Naive thymus-derived CD8-positive, alpha-beta T cell (primary cell): ENCODE measurements around the gene NELL1. TPM values are rescaled to one million over a fixed set of nuclear protein-coding genes. Genes with fewer than 3 reads are reported as not detected.

ENCODE experiments used
- ATAC-seq, 2 donors: fragments of 150-1000 bp; cut with Tn5 transposase in 1 of 2; sonication (Bioruptor Pico), chemical (Tn5 transposase) in 1 of 2; 1 replicate in 1 of 2; 2 replicates in 1 of 2; pipeline ENCODE4 v1.10.0; 2021; ENCODE audit warnings: mild to moderate bottlenecking in 2 of 2, moderate library complexity in 2 of 2
- POLR2A ChIA-PET: fragments of 350-600 bp; sonication (Branson Sonifier 250); formaldehyde crosslinking; loops from one replicate; lab custom pipeline; 2021; ENCODE audit warnings: antibody characterized with exemption; lab: Charles Lee
- DNase-seq, 10 donors: peaks; one replicate each; pipeline versions ENCODE4 v3.0.0 to v3.0.0-alpha.2; 2020 to 2022
- H3K27ac Mint-ChIP-seq, 10 donors: one replicate each; pipeline ENCODE4 v1.8.0; 2020 to 2022; ENCODE audit warnings: mild to moderate bottlenecking in 10 of 10, mixed read lengths in 10 of 10, moderate library complexity in 4 of 10, inconsistent platforms in 1 of 10
- H3K27me3 Mint-ChIP-seq, 5 donors: one replicate each; pipeline ENCODE4 v1.8.0; 2021 to 2022; ENCODE audit warnings: mixed read lengths in 5 of 5
- H3K36me3 Mint-ChIP-seq, 3 donors: one replicate each; pipeline ENCODE4 v1.8.0; 2020 to 2022; ENCODE audit warnings: mixed read lengths in 3 of 3, mild to moderate bottlenecking in 2 of 3, inconsistent platforms in 1 of 3
- H3K4me1 Mint-ChIP-seq, 4 donors: one replicate each; pipeline ENCODE4 v1.8.0; 2021 to 2022; ENCODE audit warnings: mixed read lengths in 4 of 4
- H3K4me3 Mint-ChIP-seq, 10 donors: one replicate each; pipeline ENCODE4 v1.8.0; 2020 to 2022; ENCODE audit warnings: mild to moderate bottlenecking in 10 of 10, mixed read lengths in 10 of 10, moderate library complexity in 6 of 10, inconsistent platforms in 1 of 10
- H3K9me3 Mint-ChIP-seq, 9 donors: one replicate each; pipeline ENCODE4 v1.8.0; 2020 to 2022; ENCODE audit warnings: mixed read lengths in 9 of 9, mild to moderate bottlenecking in 3 of 9, inconsistent platforms in 1 of 9, moderate library complexity in 1 of 9
- polyA plus RNA-seq, 3 donors: library from polyadenylated mRNA; unstranded; fragments of 300-500 nt; fragmentation: Illumina TruSeq; gene quantifications; one replicate each; pipeline ENCODE4 v1.2.3, GENCODE V29; 2021
- total RNA-seq, 8 experiments: library from RNA in 2 of 8; stranded (reverse) in 2 of 8; gene quantifications; one replicate each; pipeline ENCODE4 v1.2.3 and lab custom pipeline; 2021 to 2026

NELL1 gene
- total and polyA plus RNA-seq, 5 experiments from 2014 or later = not detected

GRCh38 chr11:21494946-21495345, 825.6 kb downstream of the NELL1 start:
- Mint-ChIP-seq H3K27ac (no peak overlapping the region), H3K36me3 (no peaks in the 10 kb centered on the region), H3K27me3 (no peaks in the 10 kb centered on the region), H3K4me1 (no peaks in the 10 kb centered on the region), H3K9me3 (peaks cover 0 to 20% (median 5%) of the 10 kb centered on the region in 9 donors), H3K4me3 (no peak overlapping the region)
- ATAC-seq (no peak), DNase-seq (no peak)
- POLR2A ChIA-PET = no interaction called here

- peaks cover 0 to 13% (median 1%) of the 10 kb centered on the region in 9 donors for H3K9me3 Mint-ChIP-seq
- no peak overlapping the region for H3K4me3 Mint-ChIP-seq
- POLR2A ChIA-PET = no interaction called here
These were observed 826.5 kb downstream of the NELL1 start for GRCh38 chr11:21495879-21496278.

DNA sequence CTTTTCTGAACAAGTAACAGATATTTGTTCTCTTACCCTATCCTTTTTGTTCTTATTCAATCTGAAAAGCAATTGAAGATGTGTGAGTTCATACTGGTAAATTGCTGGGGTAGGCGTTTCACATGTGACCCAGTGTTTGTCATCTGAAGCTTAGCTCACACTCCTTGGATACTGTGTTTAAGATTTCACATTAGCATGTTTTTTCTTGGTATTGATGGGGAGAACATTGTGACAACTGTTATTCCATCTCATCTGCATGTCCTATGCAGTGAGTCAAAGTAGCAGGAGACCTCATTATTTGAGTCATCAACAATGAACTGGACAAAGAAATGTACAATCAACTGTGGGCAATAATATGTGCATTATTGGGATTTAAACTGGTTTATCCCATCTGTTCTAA, 831.9 kb downstream of the NELL1 start:
- POLR2A ChIA-PET = no interaction called here
- peaks cover 0 to 9% (median 0%) of the 10 kb centered on the region in 9 donors for H3K9me3 Mint-ChIP-seq
- DNase-seq = no peak
- no peak overlapping the region for H3K4me3 Mint-ChIP-seq
- no peaks in the 10 kb centered on the region for H3K36me3 Mint-ChIP-seq
- no peak for ATAC-seq
- no peaks in the 10 kb centered on the region for H3K27me3 Mint-ChIP-seq
- no peaks in the 10 kb centered on the region for H3K4me1 Mint-ChIP-seq
- no peak overlapping the region for H3K27ac Mint-ChIP-seq

More at GRCh38 chr11:21495879-21496278, 826.5 kb downstream of the NELL1 start:
- Mint-ChIP-seq H3K36me3 (no peaks in the 10 kb centered on the region), H3K4me1 (no peaks in the 10 kb centered on the region), H3K27me3 (no peaks in the 10 kb centered on the region), H3K27ac (no peak overlapping the region)
- no peak for DNase-seq
- ATAC-seq = no peak

DNA sequence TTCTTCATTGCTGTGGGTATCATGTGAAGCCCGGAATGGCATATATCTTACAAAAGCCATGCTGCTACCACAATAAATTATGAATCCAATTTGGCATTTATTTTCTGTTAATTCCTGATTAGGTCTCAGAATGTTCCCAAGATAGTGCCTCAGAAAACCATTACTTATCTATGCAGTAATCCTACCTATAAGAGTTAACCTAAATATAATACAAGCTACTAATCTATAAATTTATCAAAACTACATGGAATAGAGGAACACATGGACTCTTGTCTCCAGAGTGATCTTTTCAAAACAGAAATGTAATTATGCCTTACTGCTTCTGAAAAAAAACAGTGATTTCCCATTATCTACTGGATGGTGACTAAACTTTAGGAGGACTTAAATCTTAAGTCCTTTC, 835.7 kb downstream of the NELL1 start:
- no peak overlapping the region for H3K4me3 Mint-ChIP-seq
- ATAC-seq = no peak
- H3K27me3 Mint-ChIP-seq = no peaks in the 10 kb centered on the region
- H3K4me1 Mint-ChIP-seq = no peaks in the 10 kb centered on the region
- no peaks in the 10 kb centered on the region for H3K36me3 Mint-ChIP-seq
- DNase-seq = no peak
- H3K9me3 Mint-ChIP-seq = peaks cover 0 to 9% (median 0%) of the 10 kb centered on the region in 9 donors
- POLR2A ChIA-PET = no interaction called here
- H3K27ac Mint-ChIP-seq = no peak overlapping the region

DNA sequence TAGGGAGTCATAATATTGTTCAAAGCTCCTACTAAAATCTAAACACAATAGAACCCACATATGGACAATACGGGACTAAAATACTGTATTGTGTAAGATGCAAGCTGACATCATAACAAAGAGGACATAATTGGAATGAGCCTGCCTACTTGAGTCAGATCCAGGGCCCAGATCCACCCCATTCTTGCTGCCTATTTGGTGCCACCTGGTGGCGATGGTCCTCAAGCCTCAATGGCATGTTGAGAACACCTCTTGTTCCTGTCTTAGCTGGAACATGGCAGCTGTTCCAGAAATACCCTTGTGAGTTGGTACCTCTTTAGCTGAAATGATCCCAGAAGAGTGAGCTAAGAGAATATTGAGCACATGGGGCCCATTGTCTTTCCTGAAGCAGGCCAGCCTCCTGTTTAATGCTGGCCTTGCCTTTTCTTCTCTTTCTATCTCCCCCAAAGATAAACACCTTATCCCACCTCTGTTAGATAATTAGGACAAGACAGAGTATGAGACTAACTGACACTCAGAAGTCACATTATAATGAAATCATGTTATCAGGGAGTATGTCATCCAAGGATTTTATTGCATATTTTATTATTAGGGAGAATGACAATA, 842.6 kb downstream of the NELL1 start:
- Mint-ChIP-seq H3K36me3 (no peaks in the 10 kb centered on the region), H3K9me3 (peaks cover 0 to 7% (median 0%) of the 10 kb centered on the region in 9 donors), H3K27me3 (no peaks in the 10 kb centered on the region), H3K4me3 (no peak overlapping the region), H3K27ac (no peak overlapping the region), H3K4me1 (no peaks in the 10 kb centered on the region)
- DNase-seq (peak in 1 of 10 donors; percentile 0), ATAC-seq (no peak)
- POLR2A ChIA-PET = no interaction called here

- no peak overlapping the region for H3K27ac Mint-ChIP-seq
- no peaks in the 10 kb centered on the region for H3K27me3 Mint-ChIP-seq
- no peak overlapping the region for H3K4me3 Mint-ChIP-seq
- POLR2A ChIA-PET = no interaction called here
- H3K36me3 Mint-ChIP-seq = no peaks in the 10 kb centered on the region
- no peak for ATAC-seq
- H3K9me3 Mint-ChIP-seq = peaks cover 0 to 13% (median 0%) of the 10 kb centered on the region in 9 donors
- no peak for DNase-seq
- H3K4me1 Mint-ChIP-seq = no peaks in the 10 kb centered on the region
These were observed 844.9 kb downstream of the NELL1 start for GRCh38 chr11:21514316-21514715.

DNA sequence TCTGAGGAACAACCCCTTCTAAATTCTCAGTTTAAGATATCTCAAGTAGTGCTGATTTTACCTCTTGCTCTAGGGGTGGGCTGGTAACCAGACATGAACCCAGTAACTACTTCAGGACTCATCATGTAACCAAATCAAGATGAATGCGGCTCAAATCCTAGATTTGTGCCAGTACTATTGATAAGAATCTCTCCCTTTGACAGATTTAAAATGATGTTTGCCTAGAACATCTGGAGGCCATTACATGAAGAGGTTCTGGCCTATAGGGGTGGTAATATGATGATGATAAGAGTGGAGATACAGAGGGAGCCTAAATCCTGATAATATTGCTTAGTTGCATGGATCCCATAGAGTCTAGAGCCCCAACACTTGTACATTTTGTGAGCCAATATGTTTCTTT, 850.9 kb downstream of the NELL1 start:
- peaks cover 0 to 11% (median 6%) of the 10 kb centered on the region in 9 donors for H3K9me3 Mint-ChIP-seq
- no peak overlapping the region for H3K4me3 Mint-ChIP-seq
- H3K27ac Mint-ChIP-seq = no peak overlapping the region

GRCh38 chr11:21529187-21529586, 859.8 kb downstream of the NELL1 start:
- POLR2A ChIA-PET = no interaction called here
- Mint-ChIP-seq H3K4me3 (no peak overlapping the region), H3K27ac (no peak overlapping the region), H3K9me3 (peaks cover 0 to 6% (median 0%) of the 10 kb centered on the region in 9 donors), H3K36me3 (no peaks in the 10 kb centered on the region), H3K4me1 (no peaks in the 10 kb centered on the region), H3K27me3 (no peaks in the 10 kb centered on the region)
- ATAC-seq (no peak), DNase-seq (no peak)

More for the DNA sequence above, 850.9 kb downstream of the NELL1 start:
- DNase-seq (no peak), ATAC-seq (no peak)
- Mint-ChIP-seq H3K4me1 (no peaks in the 10 kb centered on the region), H3K27me3 (no peaks in the 10 kb centered on the region), H3K36me3 (no peaks in the 10 kb centered on the region)
- POLR2A ChIA-PET = no interaction called here

DNA sequence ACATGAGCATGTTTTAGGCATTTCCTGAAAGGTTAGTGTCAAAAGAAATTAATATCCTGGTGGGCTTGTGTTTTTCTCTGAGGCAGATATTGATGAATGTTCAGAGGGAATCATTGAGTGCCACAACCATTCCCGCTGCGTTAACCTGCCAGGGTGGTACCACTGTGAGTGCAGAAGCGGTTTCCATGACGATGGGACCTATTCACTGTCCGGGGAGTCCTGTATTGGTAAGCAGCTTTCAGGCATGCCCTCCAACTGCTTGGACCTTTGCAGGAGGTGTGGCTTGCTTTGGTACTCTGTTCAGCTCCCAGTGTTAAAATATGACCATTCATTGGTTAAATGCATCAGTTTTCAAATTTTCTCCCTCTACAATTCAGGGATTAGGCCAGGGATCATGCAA, 864.9 kb downstream of the NELL1 start:
- POLR2A ChIA-PET = no interaction called here
- Mint-ChIP-seq H3K4me1 (no peaks in the 10 kb centered on the region), H3K4me3 (no peak overlapping the region), H3K36me3 (no peaks in the 10 kb centered on the region), H3K27me3 (no peaks in the 10 kb centered on the region), H3K9me3 (peaks cover 0 to 5% (median 0%) of the 10 kb centered on the region in 9 donors), H3K27ac (no peak overlapping the region)
- DNase-seq (no peak), ATAC-seq (no peak)

DNA sequence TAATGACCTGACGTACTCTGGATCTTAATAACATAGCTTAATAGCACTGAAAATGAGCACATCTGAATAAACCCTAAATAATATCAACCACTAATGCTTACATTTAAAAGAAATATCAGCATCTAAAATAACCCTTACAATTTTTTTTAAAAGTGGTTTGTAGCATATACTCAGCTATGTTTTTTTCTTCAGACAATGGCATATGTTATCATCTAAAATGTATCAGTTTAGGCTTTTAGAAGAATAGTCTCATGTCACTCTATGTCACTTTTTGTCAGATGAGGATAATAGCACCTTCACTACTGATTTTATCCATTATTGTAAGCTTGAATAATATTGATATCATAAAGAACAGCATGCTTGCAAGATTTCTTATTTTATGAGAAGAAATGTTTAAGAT, 868.6 kb downstream of the NELL1 start:
- ATAC-seq (no peak), DNase-seq (no peak)
- Mint-ChIP-seq H3K4me3 (no peak overlapping the region), H3K9me3 (peaks cover 0 to 7% (median 0%) of the 10 kb centered on the region in 9 donors), H3K4me1 (no peaks in the 10 kb centered on the region), H3K27me3 (peaks cover 0 to 4% (median 0%) of the 10 kb centered on the region in 5 donors), H3K36me3 (no peaks in the 10 kb centered on the region), H3K27ac (no peak overlapping the region)
- POLR2A ChIA-PET = no interaction called here

DNA sequence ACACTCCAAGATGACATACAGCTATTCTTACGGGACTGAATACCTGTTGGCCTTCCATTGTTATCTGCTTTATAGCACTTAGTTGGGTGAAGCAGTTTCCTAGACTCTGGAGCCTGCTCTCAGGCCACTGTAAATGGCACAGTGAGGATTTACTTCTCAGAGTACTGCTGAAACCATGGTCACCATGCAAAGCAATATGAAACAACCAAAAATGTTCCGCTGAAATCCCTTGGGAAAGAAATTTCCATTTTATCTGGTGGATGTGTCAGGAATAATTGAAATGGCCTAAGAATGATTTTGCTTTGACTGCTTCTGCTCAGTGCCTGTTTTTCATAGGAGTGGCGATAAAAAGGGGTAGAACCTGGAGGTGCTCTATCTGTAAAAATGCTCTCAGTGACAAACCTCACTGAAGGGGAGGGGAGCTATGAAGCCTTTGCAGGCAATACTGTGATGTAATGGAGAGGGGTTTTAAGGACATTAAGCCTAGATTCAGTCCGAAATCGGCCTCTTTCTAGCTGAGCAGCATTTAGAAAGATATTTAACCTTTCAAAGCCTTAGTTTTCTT, 871.9 kb downstream of the NELL1 start:
- Mint-ChIP-seq H3K27ac (no peak overlapping the region), H3K9me3 (peaks cover 0 to 9% (median 2%) of the 10 kb centered on the region in 9 donors), H3K4me3 (no peak overlapping the region), H3K27me3 (peaks cover 0 to 4% (median 0%) of the 10 kb centered on the region in 5 donors), H3K36me3 (no peaks in the 10 kb centered on the region), H3K4me1 (no peaks in the 10 kb centered on the region)
- no peak for ATAC-seq
- POLR2A ChIA-PET = no interaction called here
- no peak for DNase-seq

- H3K4me3 Mint-ChIP-seq = no peak overlapping the region
- peaks cover 0 to 4% (median 0%) of the 10 kb centered on the region in 5 donors for H3K27me3 Mint-ChIP-seq
- POLR2A ChIA-PET = no interaction called here
- no peak for ATAC-seq
- no peak overlapping the region for H3K27ac Mint-ChIP-seq
- DNase-seq = no peak
- H3K4me1 Mint-ChIP-seq = no peaks in the 10 kb centered on the region
- H3K36me3 Mint-ChIP-seq = no peaks in the 10 kb centered on the region
- peaks cover 0 to 29% (median 2%) of the 10 kb centered on the region in 9 donors for H3K9me3 Mint-ChIP-seq
These were observed 874.5 kb downstream of the NELL1 start for GRCh38 chr11:21543901-21544300.

GRCh38 chr11:21545699-21546098, 876.3 kb downstream of the NELL1 start:
- Mint-ChIP-seq H3K36me3 (no peaks in the 10 kb centered on the region), H3K4me3 (no peak overlapping the region)
- POLR2A ChIA-PET = no interaction called here

GRCh38 chr11:21546703-21547102, 877.3 kb downstream of the NELL1 start:
- Mint-ChIP-seq H3K27ac (no peak overlapping the region), H3K4me3 (no peak overlapping the region), H3K9me3 (peaks cover 0 to 29% (median 3%) of the 10 kb centered on the region in 9 donors), H3K36me3 (no peaks in the 10 kb centered on the region), H3K4me1 (no peaks in the 10 kb centered on the region), H3K27me3 (no peaks in the 10 kb centered on the region)
- ATAC-seq (no peak), DNase-seq (no peak)
- POLR2A ChIA-PET = no interaction called here

More at GRCh38 chr11:21545699-21546098, 876.3 kb downstream of the NELL1 start:
- Mint-ChIP-seq H3K27ac (no peak overlapping the region), H3K9me3 (peaks cover 0 to 29% (median 0%) of the 10 kb centered on the region in 9 donors), H3K4me1 (no peaks in the 10 kb centered on the region), H3K27me3 (no peaks in the 10 kb centered on the region)
- ATAC-seq (no peak), DNase-seq (no peak)
